Neural cell (in vitro differentiated cells): ENCODE data around the gene VEPH1. TPM values are rescaled to one million over a fixed set of nuclear protein-coding genes. Genes with fewer than 3 reads are reported as not detected.

ENCODE experiments used
- H2AFZ ChIP-seq: fragments of 200-600, 300-800 bp; sonication (generic), shearing (Covaris generic); 2 replicates; pipeline ENCODE4 v1.6.0; 2014; ENCODE audit warnings: low read depth, mild to moderate bottlenecking, antibody characterized with exemption, low read length, moderate library complexity
- H3F3A ChIP-seq: fragments of 200-600 bp; shearing (Covaris generic); 2 replicates; pipeline ENCODE4 v1.6.1; 2016; ENCODE audit warnings: mild to moderate bottlenecking, moderate library complexity, mixed read lengths, antibody characterized with exemption, low read length; ENCODE audit not compliant: insufficient read depth, poor library complexity, severe bottlenecking
- H3K27ac ChIP-seq: fragments of 200-600, 300-800 bp; sonication (generic), shearing (Covaris generic); 2 replicates; pipeline ENCODE4 v1.5.1; 2014; ENCODE audit warnings: mild to moderate bottlenecking, low read length, moderate library complexity
- H3K27me3 ChIP-seq: fragments of 300-800, 200-600 bp; sonication (generic), shearing (Covaris generic); 2 replicates; pipeline ENCODE4 v1.6.0; 2014; ENCODE audit warnings: mild to moderate bottlenecking, low read depth, low read length, moderate library complexity; ENCODE audit not compliant: insufficient read depth
- H3K36me3 ChIP-seq: fragments of 300-800, 200-600 bp; sonication (generic), shearing (Covaris generic); 2 replicates; pipeline ENCODE4 v1.5.1; 2014; ENCODE audit warnings: mild to moderate bottlenecking, antibody characterized with exemption, low read length, moderate library complexity; ENCODE audit not compliant: insufficient read depth
- H3K4me2 ChIP-seq: fragments of 300-800, 200-600 bp; sonication (generic), shearing (Covaris generic); 2 replicates; pipeline ENCODE4 v1.6.0; 2014; ENCODE audit warnings: mild to moderate bottlenecking, low read length
- H3K4me3 ChIP-seq: fragments of 300-800, 200-600 bp; sonication (generic), shearing (Covaris generic); 2 replicates; pipeline ENCODE4 v1.5.1; 2014; ENCODE audit warnings: mild to moderate bottlenecking, low read length, moderate library complexity
- H3K79me2 ChIP-seq: fragments of 200-600 bp; shearing (Covaris generic); replicated peaks from 2 replicates; pipeline ENCODE4 v1.6.0; 2014; ENCODE audit warnings: mild to moderate bottlenecking, low read length, moderate library complexity; ENCODE audit not compliant: insufficient read depth
- H3K9ac ChIP-seq: fragments of 300-800, 200-600 bp; sonication (generic), shearing (Covaris generic); 2 replicates; pipeline ENCODE4 v1.6.1; 2016; ENCODE audit warnings: mild to moderate bottlenecking, low read length, mixed read lengths
- H3K9me2 ChIP-seq: fragments of 200-600 bp; shearing (Covaris generic); 2 replicates; pipeline ENCODE4 v1.6.1; 2016; ENCODE audit warnings: mild to moderate bottlenecking, low read length, mixed read lengths; ENCODE audit not compliant: insufficient read depth
- H3K9me3 ChIP-seq: fragments of 200-600, 300-800 bp; sonication (generic), shearing (Covaris generic); 2 replicates; pipeline ENCODE4 v1.6.1; 2016; ENCODE audit warnings: mild to moderate bottlenecking, mixed run types, low read length, moderate library complexity, mixed read lengths
- H4K20me1 ChIP-seq: fragments of 200-600 bp; shearing (Covaris generic); 2 replicates; pipeline ENCODE4 v1.6.1; 2016; ENCODE audit warnings: mild to moderate bottlenecking, mixed run types; ENCODE audit not compliant: insufficient read depth
- EP300 ChIP-seq: fragments of 450-650 bp; conservative IDR thresholded peaks from 2 replicates; pipeline ENCODE4 v1.6.1; 2014; ENCODE audit warnings: antibody characterized with exemption, mild to moderate bottlenecking, moderate library complexity; ENCODE audit not compliant: poor library complexity, severe bottlenecking
- EZH2 ChIP-seq: fragments of 200-600, 300-800 bp; shearing (Covaris generic), sonication (generic); IDR thresholded peaks from 2 replicates; pipeline ENCODE4 v1.6.1; 2014; ENCODE audit warnings: antibody characterized with exemption, low read length, borderline replicate concordance, mild to moderate bottlenecking; ENCODE audit not compliant: insufficient read depth, poor library complexity, severe bottlenecking
- MXI1 ChIP-seq: fragments of 450-650 bp; conservative IDR thresholded peaks from 2 replicates; pipeline ENCODE4 v1.6.1; 2014; ENCODE audit warnings: antibody characterized with exemption, mild to moderate bottlenecking; ENCODE audit not compliant: poor library complexity, severe bottlenecking
- POLR2AphosphoS5 ChIP-seq: IDR thresholded peaks from 2 replicates; pipeline ENCODE4 v1.6.1; 2012
- RAD21 ChIP-seq: fragments of 450-650 bp; conservative IDR thresholded peaks from 2 replicates; pipeline ENCODE4 v1.6.1; 2014; ENCODE audit warnings: antibody characterized with exemption, mild to moderate bottlenecking, moderate library complexity
- SMC3 ChIP-seq: fragments of 450-650 bp; conservative IDR thresholded peaks from 2 replicates; pipeline ENCODE4 v1.6.1; 2014; ENCODE audit warnings: antibody characterized with exemption, mild to moderate bottlenecking, moderate library complexity; ENCODE audit not compliant: poor library complexity
- TAF1 ChIP-seq: IDR thresholded peaks from 2 replicates; pipeline ENCODE4 v1.6.1; 2012; ENCODE audit warnings: low read depth
- polyA plus RNA-seq: library from polyadenylated mRNA; depleted of rRNA; stranded (reverse); fragments of >200 nt; gene quantifications from 2 replicates; pipeline ENCODE4 v1.2.3, GENCODE V29; 2014
- TF ChIP-seq, protein P1 (sequence below): IDR thresholded peaks from 2 replicates; pipeline ENCODE4 v1.6.1; 2012; ENCODE audit warnings: borderline replicate concordance
- TF ChIP-seq, protein P2 (sequence below): fragments of 450-650 bp; IDR thresholded peaks from 2 replicates; pipeline ENCODE4 v1.5.1; 2014; ENCODE audit warnings: antibody characterized with exemption, mild to moderate bottlenecking, moderate library complexity; ENCODE audit not compliant: poor library complexity, severe bottlenecking

VEPH1 gene
- polyA plus RNA-seq, 1 donor from 2014 or later, result 0.89 TPM

DNA sequence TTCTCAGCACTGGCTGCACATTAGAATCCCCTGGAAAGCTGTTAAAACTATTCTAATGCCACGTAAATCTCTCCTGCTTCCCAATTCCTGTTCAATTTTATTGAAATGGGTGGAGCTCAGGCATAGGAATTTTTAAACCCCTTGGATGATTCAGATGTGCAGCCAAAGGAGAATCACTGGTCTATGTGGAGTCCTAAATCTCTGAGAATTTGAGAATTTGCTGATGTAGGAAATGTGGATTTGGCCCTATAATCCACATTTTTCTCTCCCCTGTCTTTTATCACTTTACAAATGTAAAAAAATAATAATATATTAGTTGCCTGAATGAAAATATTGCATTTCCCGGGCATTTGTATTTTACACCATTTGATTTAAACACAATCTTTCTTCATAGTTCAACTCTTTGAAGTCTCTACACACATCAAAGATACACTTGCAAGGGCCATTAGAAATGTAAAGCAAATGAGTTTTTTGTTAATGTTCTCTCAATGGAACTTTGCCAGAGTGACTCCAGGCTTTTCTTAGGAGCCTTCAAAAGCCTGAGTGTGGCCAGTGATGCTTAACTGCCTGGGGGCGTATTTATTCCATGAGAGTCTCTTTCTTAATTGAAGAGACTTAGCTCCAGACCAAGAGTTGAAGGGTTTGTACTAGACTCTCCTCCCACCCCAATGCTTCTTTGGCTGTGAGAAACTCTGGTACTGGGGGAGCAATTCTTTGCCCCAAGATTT is 115.3 kb downstream of the VEPH1 start:
- Histone ChIP-seq H4K20me1 (no peaks in the 10 kb centered on the region), H3K4me3 (no peak overlapping the region), H3F3A (no peaks in the 10 kb centered on the region), H3K9ac (no peak overlapping the region), H3K4me2 (no peak overlapping the region), H3K9me3 (no peaks in the 10 kb centered on the region), H3K79me2 (no peaks in the 10 kb centered on the region), H2AFZ (no peak overlapping the region), H3K27ac (no peak overlapping the region), H3K9me2 (no peaks in the 10 kb centered on the region), H3K27me3 (no peaks in the 10 kb centered on the region), H3K36me3 (no peaks in the 10 kb centered on the region)
- TF ChIP-seq, protein P1, sequence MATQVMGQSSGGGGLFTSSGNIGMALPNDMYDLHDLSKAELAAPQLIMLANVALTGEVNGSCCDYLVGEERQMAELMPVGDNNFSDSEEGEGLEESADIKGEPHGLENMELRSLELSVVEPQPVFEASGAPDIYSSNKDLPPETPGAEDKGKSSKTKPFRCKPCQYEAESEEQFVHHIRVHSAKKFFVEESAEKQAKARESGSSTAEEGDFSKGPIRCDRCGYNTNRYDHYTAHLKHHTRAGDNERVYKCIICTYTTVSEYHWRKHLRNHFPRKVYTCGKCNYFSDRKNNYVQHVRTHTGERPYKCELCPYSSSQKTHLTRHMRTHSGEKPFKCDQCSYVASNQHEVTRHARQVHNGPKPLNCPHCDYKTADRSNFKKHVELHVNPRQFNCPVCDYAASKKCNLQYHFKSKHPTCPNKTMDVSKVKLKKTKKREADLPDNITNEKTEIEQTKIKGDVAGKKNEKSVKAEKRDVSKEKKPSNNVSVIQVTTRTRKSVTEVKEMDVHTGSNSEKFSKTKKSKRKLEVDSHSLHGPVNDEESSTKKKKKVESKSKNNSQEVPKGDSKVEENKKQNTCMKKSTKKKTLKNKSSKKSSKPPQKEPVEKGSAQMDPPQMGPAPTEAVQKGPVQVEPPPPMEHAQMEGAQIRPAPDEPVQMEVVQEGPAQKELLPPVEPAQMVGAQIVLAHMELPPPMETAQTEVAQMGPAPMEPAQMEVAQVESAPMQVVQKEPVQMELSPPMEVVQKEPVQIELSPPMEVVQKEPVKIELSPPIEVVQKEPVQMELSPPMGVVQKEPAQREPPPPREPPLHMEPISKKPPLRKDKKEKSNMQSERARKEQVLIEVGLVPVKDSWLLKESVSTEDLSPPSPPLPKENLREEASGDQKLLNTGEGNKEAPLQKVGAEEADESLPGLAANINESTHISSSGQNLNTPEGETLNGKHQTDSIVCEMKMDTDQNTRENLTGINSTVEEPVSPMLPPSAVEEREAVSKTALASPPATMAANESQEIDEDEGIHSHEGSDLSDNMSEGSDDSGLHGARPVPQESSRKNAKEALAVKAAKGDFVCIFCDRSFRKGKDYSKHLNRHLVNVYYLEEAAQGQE, result no peak
- no peak for TF ChIP-seq RAD21
- TF ChIP-seq SMC3, result no peak
- no peak for TF ChIP-seq TAF1
- no peak for TF ChIP-seq POLR2AphosphoS5
- TF ChIP-seq, protein P2, sequence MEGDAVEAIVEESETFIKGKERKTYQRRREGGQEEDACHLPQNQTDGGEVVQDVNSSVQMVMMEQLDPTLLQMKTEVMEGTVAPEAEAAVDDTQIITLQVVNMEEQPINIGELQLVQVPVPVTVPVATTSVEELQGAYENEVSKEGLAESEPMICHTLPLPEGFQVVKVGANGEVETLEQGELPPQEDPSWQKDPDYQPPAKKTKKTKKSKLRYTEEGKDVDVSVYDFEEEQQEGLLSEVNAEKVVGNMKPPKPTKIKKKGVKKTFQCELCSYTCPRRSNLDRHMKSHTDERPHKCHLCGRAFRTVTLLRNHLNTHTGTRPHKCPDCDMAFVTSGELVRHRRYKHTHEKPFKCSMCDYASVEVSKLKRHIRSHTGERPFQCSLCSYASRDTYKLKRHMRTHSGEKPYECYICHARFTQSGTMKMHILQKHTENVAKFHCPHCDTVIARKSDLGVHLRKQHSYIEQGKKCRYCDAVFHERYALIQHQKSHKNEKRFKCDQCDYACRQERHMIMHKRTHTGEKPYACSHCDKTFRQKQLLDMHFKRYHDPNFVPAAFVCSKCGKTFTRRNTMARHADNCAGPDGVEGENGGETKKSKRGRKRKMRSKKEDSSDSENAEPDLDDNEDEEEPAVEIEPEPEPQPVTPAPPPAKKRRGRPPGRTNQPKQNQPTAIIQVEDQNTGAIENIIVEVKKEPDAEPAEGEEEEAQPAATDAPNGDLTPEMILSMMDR, result no peak
- no peak for TF ChIP-seq EZH2
- no peak for TF ChIP-seq MXI1
- TF ChIP-seq EP300, result no peak

DNA sequence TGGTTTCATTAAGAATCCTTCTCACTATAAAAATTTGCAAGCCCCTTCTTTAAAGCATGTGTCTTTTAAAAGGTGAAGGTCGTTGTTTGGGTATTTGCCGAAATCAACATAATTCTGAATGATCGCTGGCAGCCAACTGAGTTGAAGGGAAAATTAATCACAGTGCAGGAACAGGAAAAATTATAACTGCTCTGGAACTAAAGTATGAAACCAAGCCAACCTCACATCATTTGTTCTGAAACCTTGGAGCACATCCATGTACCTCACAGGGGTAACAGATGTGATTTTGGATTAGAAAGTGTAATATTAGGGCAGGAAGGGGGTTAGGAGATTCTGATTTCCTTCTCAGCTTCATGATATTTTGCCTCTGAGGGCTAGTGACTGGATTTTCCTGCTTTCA is 118.7 kb downstream of the VEPH1 start:
- Histone ChIP-seq H3K27me3 (no peaks in the 10 kb centered on the region), H3K9me3 (no peaks in the 10 kb centered on the region), H2AFZ (no peak overlapping the region), H4K20me1 (no peaks in the 10 kb centered on the region), H3K36me3 (no peaks in the 10 kb centered on the region), H3K79me2 (no peaks in the 10 kb centered on the region), H3K9ac (no peak overlapping the region), H3K4me3 (no peak overlapping the region), H3K4me2 (no peak overlapping the region), H3K9me2 (no peaks in the 10 kb centered on the region), H3F3A (no peaks in the 10 kb centered on the region), H3K27ac (no peak overlapping the region)
- TF ChIP-seq TAF1 (no peak), SMC3 (no peak), EZH2 (no peak), EP300 (no peak), MXI1 (no peak), RAD21 (no peak), POLR2AphosphoS5 (no peak)
- TF ChIP-seq, protein P2, result no peak
- TF ChIP-seq, protein P1, result no peak
